ENCODE measurements around the gene LRRC72.
"Not testable (repeated sequence)": the region's sequence is repeated elsewhere in the genome, so short reads cannot be mapped to it uniquely, and the experiment has no call there.

GRCh38 chr7:16595596-16595995, 69.0 kb downstream of the LRRC72 start:
- not testable (repeated sequence) for TF ChIP-seq POLR2A (IDR thresholded peaks at IDR 0.05; ENCODE audit: low read length); GATA1 (IDR thresholded peaks at IDR 0.05; ENCODE audit: low read depth, low read length)

All from erythroblast (primary cell).